Measurements from ENCODE around the gene ITGB7. TPM values are rescaled to one million over a fixed set of nuclear protein-coding genes. Genes with fewer than 3 reads are reported as not detected.

Gene ITGB7
- total and polyA plus RNA-seq, 10 of the 15 experiments (the other 5 are each of a cell fraction or from before 2014, with no cell fraction given): 54.5 to 487 (median 252) TPM

DNA sequence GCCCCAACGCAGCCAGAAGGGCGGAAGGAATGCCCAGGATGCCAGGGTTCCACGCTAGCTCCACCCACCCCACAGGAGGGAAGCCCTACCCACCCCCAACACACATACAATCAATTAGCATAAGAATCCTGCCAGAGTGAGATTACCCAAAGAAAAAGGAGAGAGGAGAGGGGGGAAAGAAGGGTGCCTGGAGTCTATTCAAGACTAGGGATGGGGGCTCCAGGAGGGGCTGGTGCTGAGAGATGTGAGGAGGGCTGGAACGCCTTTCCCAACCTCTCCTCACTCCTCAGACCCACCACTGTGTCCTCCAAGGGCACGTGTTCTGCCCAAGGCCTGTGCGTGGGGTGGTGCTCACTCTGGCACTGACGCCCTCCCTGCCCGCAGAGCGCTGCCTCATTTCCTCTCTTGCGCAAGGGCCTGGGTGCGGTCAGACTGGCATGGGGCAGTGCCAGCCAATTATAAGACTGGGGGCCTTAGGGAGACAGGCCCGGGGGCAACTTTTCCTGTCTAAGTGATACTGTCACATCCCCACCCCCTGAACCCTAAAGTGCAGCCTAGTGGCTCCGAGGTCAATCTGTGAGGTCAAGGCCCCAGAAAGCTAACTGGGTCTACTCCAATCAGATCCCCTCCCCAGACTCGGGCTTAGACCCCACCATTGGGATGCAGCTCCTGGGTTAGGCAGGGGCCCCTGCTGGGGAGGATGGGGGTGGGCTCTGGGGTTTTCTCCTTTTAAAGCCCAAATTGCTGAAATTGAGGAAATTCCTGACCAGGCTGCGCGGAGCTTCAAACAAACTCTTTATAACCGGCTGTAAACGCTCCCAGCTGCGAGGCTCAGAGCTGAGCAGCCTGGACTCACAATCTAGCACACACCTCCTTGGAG lies 10.2 kb upstream of the ITGB7 start (continued):
- TF ChIP-seq, protein P1, sequence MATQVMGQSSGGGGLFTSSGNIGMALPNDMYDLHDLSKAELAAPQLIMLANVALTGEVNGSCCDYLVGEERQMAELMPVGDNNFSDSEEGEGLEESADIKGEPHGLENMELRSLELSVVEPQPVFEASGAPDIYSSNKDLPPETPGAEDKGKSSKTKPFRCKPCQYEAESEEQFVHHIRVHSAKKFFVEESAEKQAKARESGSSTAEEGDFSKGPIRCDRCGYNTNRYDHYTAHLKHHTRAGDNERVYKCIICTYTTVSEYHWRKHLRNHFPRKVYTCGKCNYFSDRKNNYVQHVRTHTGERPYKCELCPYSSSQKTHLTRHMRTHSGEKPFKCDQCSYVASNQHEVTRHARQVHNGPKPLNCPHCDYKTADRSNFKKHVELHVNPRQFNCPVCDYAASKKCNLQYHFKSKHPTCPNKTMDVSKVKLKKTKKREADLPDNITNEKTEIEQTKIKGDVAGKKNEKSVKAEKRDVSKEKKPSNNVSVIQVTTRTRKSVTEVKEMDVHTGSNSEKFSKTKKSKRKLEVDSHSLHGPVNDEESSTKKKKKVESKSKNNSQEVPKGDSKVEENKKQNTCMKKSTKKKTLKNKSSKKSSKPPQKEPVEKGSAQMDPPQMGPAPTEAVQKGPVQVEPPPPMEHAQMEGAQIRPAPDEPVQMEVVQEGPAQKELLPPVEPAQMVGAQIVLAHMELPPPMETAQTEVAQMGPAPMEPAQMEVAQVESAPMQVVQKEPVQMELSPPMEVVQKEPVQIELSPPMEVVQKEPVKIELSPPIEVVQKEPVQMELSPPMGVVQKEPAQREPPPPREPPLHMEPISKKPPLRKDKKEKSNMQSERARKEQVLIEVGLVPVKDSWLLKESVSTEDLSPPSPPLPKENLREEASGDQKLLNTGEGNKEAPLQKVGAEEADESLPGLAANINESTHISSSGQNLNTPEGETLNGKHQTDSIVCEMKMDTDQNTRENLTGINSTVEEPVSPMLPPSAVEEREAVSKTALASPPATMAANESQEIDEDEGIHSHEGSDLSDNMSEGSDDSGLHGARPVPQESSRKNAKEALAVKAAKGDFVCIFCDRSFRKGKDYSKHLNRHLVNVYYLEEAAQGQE (IDR thresholded peaks at IDR 0.05; ENCODE audit: low read depth, low read length): no peak
- TF ChIP-seq SMAD5 (IDR thresholded peaks at IDR 0.05; ENCODE audit: low read depth): no peak

DNA sequence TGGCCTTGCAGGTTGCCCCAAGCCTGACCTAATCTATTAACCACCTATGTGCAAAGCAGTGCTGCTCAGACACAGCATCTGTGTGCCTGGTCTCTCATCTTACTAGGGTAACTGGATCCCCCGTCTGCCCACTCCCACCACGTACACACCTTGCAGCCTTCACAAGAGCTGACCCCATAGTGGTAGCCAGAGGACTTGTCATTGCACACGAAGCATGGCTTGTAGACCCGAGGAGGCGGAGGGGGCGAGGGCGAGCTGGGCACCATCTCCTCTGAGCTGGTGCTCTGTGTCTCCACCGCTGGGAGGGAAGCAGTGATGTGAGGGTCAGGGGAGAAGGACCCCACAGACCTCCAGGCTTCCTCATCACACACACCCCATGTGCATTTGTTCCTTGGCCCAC lies 8.4 kb upstream of the ITGB7 start:
- DNase-seq (ENCODE audit: low read depth, low spot score) (no peak), FAIRE-seq (no peak), ATAC-seq (no peak)
- Histone ChIP-seq H4K20me1 (ENCODE audit: control insufficient read depth, insufficient read depth) (no peaks in the 10 kb centered on the region), H3K4me3 (no peak overlapping the region), H3K9ac (ENCODE audit: control insufficient read depth, insufficient read depth, low read length) (no peak overlapping the region), H3K36me3 (ENCODE audit: control insufficient read depth in 2 of 2, insufficient read depth in 2 of 2, low read length in 1 of 2) (peaks cover 6 to 23% of the 10 kb centered on the region in 2 experiments), H3K4me1 (ENCODE audit: control insufficient read depth, insufficient read depth, low read length) (peaks cover 13% of the 10 kb centered on the region), H3K27ac (ENCODE audit: control insufficient read depth, insufficient read depth) (no peak overlapping the region), H3K4me2 (ENCODE audit: control insufficient read depth, insufficient read depth) (no peak overlapping the region), H2AFZ (ENCODE audit: control insufficient read depth, low read depth, low read length) (no peak overlapping the region), H3K9me3 (replicated peaks; ENCODE audit: control insufficient read depth, insufficient read depth, low read length) (no peaks in the 10 kb centered on the region), H3K79me2 (ENCODE audit: control insufficient read depth, insufficient read depth, low read length) (peaks cover 4% of the 10 kb centered on the region; the same call in 1 of the 2 replicates), H3K27me3 (replicated peaks in 1 of 2; ENCODE audit: control insufficient read depth in 2 of 2, insufficient read depth in 2 of 2, low read length in 1 of 2) (no peaks in the 10 kb centered on the region)
- in situ Hi-C loops (cut with MboI) (no loop called here), intact Hi-C loops (cut with micrococcal nuclease; ENCODE audit: unreplicated experiment) (no loop called here)
- POLR2A ChIA-PET: interaction anchor here (0.7 to 1.5 kb wide), 3 partner anchors 8 to 42 kb away, joined by 3 to 5 read pairs (median 3); no protein-coding TSS in a partner anchor
- BruUV-seq (replicated peaks): no TSS peak
- SMC1A ChIA-PET (ENCODE audit: uncharacterized antibody, unreplicated experiment): interaction anchor here (1.0 to 16.4 kb wide), 15 partner anchors 8 to 150 kb away, joined by 3 to 155 read pairs (median 4); partner anchors contain the start of genes AAAS, ESPL1 and ITGB7
- 89% methylated on average over 8 of the region's 8 CpGs for WGBS (ENCODE audit: insufficient coverage, insufficient replicate concordance, low lambda C conversion rate, missing lambda C conversion rate)
- CTCF ChIA-PET: interaction anchor here (0.8 to 15.7 kb wide), 16 partner anchors 9 to 149 kb away, joined by 3 to 315 read pairs (median 10); partner anchors contain the start of genes AAAS, ESPL1, MYG1 and PFDN5
- TF ChIP-seq, protein P2, sequence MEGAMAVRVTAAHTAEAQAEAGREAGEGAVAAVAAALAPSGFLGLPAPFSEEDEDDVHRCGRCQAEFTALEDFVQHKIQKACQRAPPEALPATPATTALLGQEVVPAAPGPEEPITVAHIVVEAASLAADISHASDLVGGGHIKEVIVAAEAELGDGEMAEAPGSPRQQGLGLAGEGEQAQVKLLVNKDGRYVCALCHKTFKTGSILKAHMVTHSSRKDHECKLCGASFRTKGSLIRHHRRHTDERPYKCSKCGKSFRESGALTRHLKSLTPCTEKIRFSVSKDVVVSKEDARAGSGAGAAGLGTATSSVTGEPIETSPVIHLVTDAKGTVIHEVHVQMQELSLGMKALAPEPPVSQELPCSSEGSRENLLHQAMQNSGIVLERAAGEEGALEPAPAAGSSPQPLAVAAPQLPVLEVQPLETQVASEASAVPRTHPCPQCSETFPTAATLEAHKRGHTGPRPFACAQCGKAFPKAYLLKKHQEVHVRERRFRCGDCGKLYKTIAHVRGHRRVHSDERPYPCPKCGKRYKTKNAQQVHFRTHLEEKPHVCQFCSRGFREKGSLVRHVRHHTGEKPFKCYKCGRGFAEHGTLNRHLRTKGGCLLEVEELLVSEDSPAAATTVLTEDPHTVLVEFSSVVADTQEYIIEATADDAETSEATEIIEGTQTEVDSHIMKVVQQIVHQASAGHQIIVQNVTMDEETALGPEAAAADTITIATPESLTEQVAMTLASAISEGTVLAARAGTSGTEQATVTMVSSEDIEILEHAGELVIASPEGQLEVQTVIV (IDR thresholded peaks at IDR 0.05; ENCODE audit: borderline replicate concordance, partially characterized antibody): no peak
- RAD21 ChIA-PET (ENCODE audit: unreplicated experiment): interaction anchor here (1.1 to 11.1 kb wide), 9 partner anchors 23 to 150 kb away, joined by 4 to 146 read pairs (median 10); partner anchors contain the start of gene ESPL1

Measured in GM12878 (cell line).